Measurements from ENCODE around the gene CERK.

CERK gene

GRCh38 chr22:46674367-46674781 lies 63.7 kb downstream of the CERK start:
- H3K36me3 ChIP-seq (ENCODE audit: control insufficient read depth, insufficient read depth, low read length) = peaks cover 6% of the 10 kb centered on the region
- no peaks in the 10 kb centered on the region for H3K4me1 ChIP-seq (ENCODE audit: control insufficient read depth, insufficient read depth, low read length)
- no peak overlapping the region for H3K27ac ChIP-seq (ENCODE audit: low read depth, low read length)
- peak overlapping the region; percentile 27 for H3K4me3 ChIP-seq (ENCODE audit: low read length)
- no peak overlapping the region for H3K9ac ChIP-seq (ENCODE audit: low read length)
- no peaks in the 10 kb centered on the region for H3K27me3 ChIP-seq (ENCODE audit: control insufficient read depth, insufficient read depth, low read length)

GRCh38 chr22:46673662-46674236 lies 64.3 kb downstream of the CERK start:
- Histone ChIP-seq H3K27me3 (ENCODE audit: control insufficient read depth, insufficient read depth, low read length) (no peaks in the 10 kb centered on the region), H3K4me1 (ENCODE audit: control insufficient read depth, insufficient read depth, low read length) (no peaks in the 10 kb centered on the region), H3K27ac (ENCODE audit: low read depth, low read length) (no peak overlapping the region), H3K9ac (ENCODE audit: low read length) (no peak overlapping the region), H3K36me3 (ENCODE audit: control insufficient read depth, insufficient read depth, low read length) (peaks cover 6% of the 10 kb centered on the region), H3K4me3 (ENCODE audit: low read length) (no peak overlapping the region)

- Histone ChIP-seq H3K27me3 (ENCODE audit: control insufficient read depth, insufficient read depth, low read length) (no peaks in the 10 kb centered on the region), H3K4me1 (ENCODE audit: control insufficient read depth, insufficient read depth, low read length) (no peaks in the 10 kb centered on the region), H3K4me3 (ENCODE audit: low read length) (no peak overlapping the region), H3K9ac (ENCODE audit: low read length) (no peak overlapping the region), H3K27ac (ENCODE audit: low read depth, low read length) (no peak overlapping the region), H3K36me3 (ENCODE audit: control insufficient read depth, insufficient read depth, low read length) (peaks cover 6% of the 10 kb centered on the region)
These were observed 64.8 kb downstream of the CERK start for GRCh38 chr22:46673205-46673604.

GRCh38 chr22:46672731-46673130 lies 65.3 kb downstream of the CERK start:
- Histone ChIP-seq H3K27me3 (ENCODE audit: control insufficient read depth, insufficient read depth, low read length) (no peaks in the 10 kb centered on the region), H3K36me3 (ENCODE audit: control insufficient read depth, insufficient read depth, low read length) (peaks cover 3% of the 10 kb centered on the region), H3K4me1 (ENCODE audit: control insufficient read depth, insufficient read depth, low read length) (no peaks in the 10 kb centered on the region), H3K9ac (ENCODE audit: low read length) (no peak overlapping the region), H3K27ac (ENCODE audit: low read depth, low read length) (no peak overlapping the region), H3K4me3 (ENCODE audit: low read length) (no peak overlapping the region)

- Histone ChIP-seq H3K9ac (ENCODE audit: low read length) (no peak overlapping the region), H3K4me3 (ENCODE audit: low read length) (no peak overlapping the region), H3K27ac (ENCODE audit: low read depth, low read length) (no peak overlapping the region), H3K4me1 (ENCODE audit: control insufficient read depth, insufficient read depth, low read length) (no peaks in the 10 kb centered on the region), H3K36me3 (ENCODE audit: control insufficient read depth, insufficient read depth, low read length) (peaks cover 10% of the 10 kb centered on the region), H3K27me3 (ENCODE audit: control insufficient read depth, insufficient read depth, low read length) (no peaks in the 10 kb centered on the region)
These were observed 66.1 kb downstream of the CERK start for GRCh38 chr22:46671824-46672432.

GRCh38 chr22:46669201-46669600 lies 68.9 kb downstream of the CERK start:
- no peaks in the 10 kb centered on the region for H3K4me1 ChIP-seq (ENCODE audit: control insufficient read depth, insufficient read depth, low read length)
- H3K4me3 ChIP-seq (ENCODE audit: low read length) = no peak overlapping the region
- H3K27me3 ChIP-seq (ENCODE audit: control insufficient read depth, insufficient read depth, low read length) = no peaks in the 10 kb centered on the region
- no peak overlapping the region for H3K27ac ChIP-seq (ENCODE audit: low read depth, low read length)
- H3K36me3 ChIP-seq (ENCODE audit: control insufficient read depth, insufficient read depth, low read length) = peaks cover 18% of the 10 kb centered on the region
- no peak overlapping the region for H3K9ac ChIP-seq (ENCODE audit: low read length)

GRCh38 chr22:46668116-46668515 lies 69.9 kb downstream of the CERK start:
- Histone ChIP-seq H3K4me3 (ENCODE audit: low read length) (no peak overlapping the region), H3K27me3 (ENCODE audit: control insufficient read depth, insufficient read depth, low read length) (no peaks in the 10 kb centered on the region), H3K9ac (ENCODE audit: low read length) (no peak overlapping the region), H3K27ac (ENCODE audit: low read depth, low read length) (no peak overlapping the region), H3K36me3 (ENCODE audit: control insufficient read depth, insufficient read depth, low read length) (peaks cover 15% of the 10 kb centered on the region), H3K4me1 (ENCODE audit: control insufficient read depth, insufficient read depth, low read length) (no peaks in the 10 kb centered on the region)

GRCh38 chr22:46667245-46667623 lies 70.8 kb downstream of the CERK start:
- Histone ChIP-seq H3K36me3 (ENCODE audit: control insufficient read depth, insufficient read depth, low read length) (peaks cover 15% of the 10 kb centered on the region), H3K27me3 (ENCODE audit: control insufficient read depth, insufficient read depth, low read length) (no peaks in the 10 kb centered on the region), H3K4me3 (ENCODE audit: low read length) (no peak overlapping the region), H3K4me1 (ENCODE audit: control insufficient read depth, insufficient read depth, low read length) (no peaks in the 10 kb centered on the region), H3K9ac (ENCODE audit: low read length) (no peak overlapping the region), H3K27ac (ENCODE audit: low read depth, low read length) (no peak overlapping the region)

GRCh38 chr22:46666577-46667244 lies 71.3 kb downstream of the CERK start:
- Histone ChIP-seq H3K9ac (ENCODE audit: low read length) (no peak overlapping the region), H3K27ac (ENCODE audit: low read depth, low read length) (no peak overlapping the region), H3K4me3 (ENCODE audit: low read length) (no peak overlapping the region), H3K4me1 (ENCODE audit: control insufficient read depth, insufficient read depth, low read length) (no peaks in the 10 kb centered on the region), H3K36me3 (ENCODE audit: control insufficient read depth, insufficient read depth, low read length) (peaks cover 15% of the 10 kb centered on the region), H3K27me3 (ENCODE audit: control insufficient read depth, insufficient read depth, low read length) (no peaks in the 10 kb centered on the region)

- H3K36me3 ChIP-seq (ENCODE audit: control insufficient read depth, insufficient read depth, low read length) = peaks cover 17% of the 10 kb centered on the region
- no peaks in the 10 kb centered on the region for H3K27me3 ChIP-seq (ENCODE audit: control insufficient read depth, insufficient read depth, low read length)
- H3K9ac ChIP-seq (ENCODE audit: low read length) = no peak overlapping the region
- H3K4me3 ChIP-seq (ENCODE audit: low read length) = no peak overlapping the region
- no peaks in the 10 kb centered on the region for H3K4me1 ChIP-seq (ENCODE audit: control insufficient read depth, insufficient read depth, low read length)
- no peak overlapping the region for H3K27ac ChIP-seq (ENCODE audit: low read depth, low read length)
These were observed 72.2 kb downstream of the CERK start for GRCh38 chr22:46665751-46666280.

- Histone ChIP-seq H3K27me3 (ENCODE audit: control insufficient read depth, insufficient read depth, low read length) (no peaks in the 10 kb centered on the region), H3K9ac (ENCODE audit: low read length) (no peak overlapping the region), H3K36me3 (ENCODE audit: control insufficient read depth, insufficient read depth, low read length) (peaks cover 17% of the 10 kb centered on the region), H3K27ac (ENCODE audit: low read depth, low read length) (no peak overlapping the region), H3K4me1 (ENCODE audit: control insufficient read depth, insufficient read depth, low read length) (no peaks in the 10 kb centered on the region), H3K4me3 (ENCODE audit: low read length) (no peak overlapping the region)
These were observed 72.8 kb downstream of the CERK start for GRCh38 chr22:46665151-46665695.

- H3K4me3 ChIP-seq (ENCODE audit: low read length) = no peak overlapping the region
- no peak overlapping the region for H3K27ac ChIP-seq (ENCODE audit: low read depth, low read length)
- H3K27me3 ChIP-seq (ENCODE audit: control insufficient read depth, insufficient read depth, low read length) = no peaks in the 10 kb centered on the region
- peaks cover 17% of the 10 kb centered on the region for H3K36me3 ChIP-seq (ENCODE audit: control insufficient read depth, insufficient read depth, low read length)
- H3K4me1 ChIP-seq (ENCODE audit: control insufficient read depth, insufficient read depth, low read length) = no peaks in the 10 kb centered on the region
- H3K9ac ChIP-seq (ENCODE audit: low read length) = no peak overlapping the region
These were observed 73.7 kb downstream of the CERK start for GRCh38 chr22:46664301-46664855.
